Stimulated activated CD4-positive, alpha-beta T cell treated with anti-CD3 and anti-CD28 coated beads, Interleukin-1b, Interleukin-23, amount 100 ng/mL, for 24 hours (primary cell): Measurements from ENCODE around the gene GBGT1.

Source experiments
- DNase-seq, 4 experiments: peaks; one replicate each; pipeline ENCODE4 v3.0.0-alpha.2; 2020; ENCODE audit warnings: low read depth in 4 of 4, low spot score in 1 of 4

GBGT1 gene

GRCh38 chr9:133166392-133166791, 2.7 kb upstream of the GBGT1 start:
- DNase-seq: no peak

DNA sequence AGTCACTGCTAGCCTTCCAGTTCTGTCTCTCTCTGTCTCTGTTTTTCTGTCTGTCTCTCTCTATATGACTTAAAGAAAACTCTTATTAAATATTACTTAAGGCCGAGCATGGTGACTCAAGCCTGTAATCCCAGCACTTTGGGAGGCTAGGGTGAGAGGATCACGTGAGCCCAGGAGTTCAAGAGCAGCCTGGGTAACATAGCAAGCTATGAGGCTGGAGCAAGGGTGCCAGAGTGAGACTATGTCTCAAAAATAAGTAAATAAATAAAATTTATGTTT, 1.7 kb upstream of the GBGT1 start:
- DNase-seq: no peak

GRCh38 chr9:133164191-133164590, 477 bp upstream of the GBGT1 start:
- no peak for DNase-seq

DNA sequence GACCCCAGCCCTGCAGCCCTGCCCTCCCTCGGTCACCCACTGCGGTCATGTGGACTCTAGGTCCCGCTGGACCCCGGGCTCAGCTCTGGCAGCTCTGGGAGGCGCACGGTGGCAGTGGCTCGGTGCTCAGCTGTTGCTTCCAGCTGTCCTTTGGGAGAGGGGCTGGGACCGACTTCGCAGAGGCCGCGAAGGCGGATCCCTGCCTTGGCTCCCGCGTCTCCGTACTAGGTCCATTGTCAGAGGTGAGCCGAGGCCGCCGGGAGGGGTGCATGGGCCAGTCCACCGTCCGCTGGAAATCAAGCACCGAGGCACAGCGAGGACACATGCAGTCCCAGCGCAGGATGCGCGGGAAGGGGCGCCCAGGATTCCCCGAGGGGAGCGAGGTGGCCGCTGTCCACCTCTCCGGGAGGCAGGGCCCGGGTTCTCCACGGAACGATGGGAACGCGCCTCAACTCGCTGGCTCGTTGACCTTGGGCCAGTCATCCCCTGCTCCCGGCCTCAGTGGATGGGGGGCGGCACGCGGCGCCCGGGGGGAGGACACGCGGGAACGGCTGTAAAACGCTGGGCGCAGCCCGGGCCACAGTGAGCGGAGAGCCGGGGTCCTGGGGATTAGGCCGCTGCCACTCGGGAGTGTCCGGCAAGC, 732 bp downstream of the GBGT1 start:
- DNase-seq: no peak

GRCh38 chr9:133161547-133161950, 2.2 kb downstream of the GBGT1 start:
- no peak for DNase-seq

DNA sequence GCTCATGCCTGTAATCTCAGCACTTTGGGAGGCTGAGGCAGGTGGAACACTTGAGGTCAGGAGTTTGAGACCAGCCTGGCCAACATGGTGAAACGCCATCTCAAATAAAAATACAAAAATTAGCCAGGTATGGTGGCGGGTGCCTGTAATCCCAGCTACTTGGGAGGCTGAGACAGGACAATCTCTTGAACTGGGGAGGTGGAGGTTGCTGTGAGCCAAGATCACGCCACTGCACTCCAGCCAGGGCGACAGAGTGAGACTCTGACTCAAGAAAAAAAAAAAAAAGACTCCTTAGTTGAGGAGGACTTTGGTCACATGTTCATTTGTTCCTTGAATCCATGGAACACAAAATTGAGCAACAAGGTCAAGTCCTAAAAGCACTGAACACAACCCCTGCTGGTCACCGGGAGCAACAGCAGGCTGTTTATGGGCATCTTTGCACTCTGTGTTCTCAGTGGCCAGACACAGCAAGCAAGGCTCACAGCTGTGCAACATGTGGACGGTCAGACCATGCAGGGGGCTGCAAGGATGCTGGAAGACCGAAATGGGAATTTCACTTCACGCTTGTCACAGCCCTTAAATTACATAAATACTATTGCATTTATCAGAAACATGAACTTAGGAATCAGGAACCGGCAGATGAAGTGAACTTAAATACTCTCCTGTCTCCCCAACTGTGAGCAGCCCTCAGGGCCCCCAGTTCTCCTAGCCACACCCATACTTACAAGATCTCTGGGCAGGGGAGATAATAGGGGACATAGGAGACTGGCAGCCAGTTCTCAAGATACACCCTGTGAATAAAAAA, 2.8 kb downstream of the GBGT1 start:
- DNase-seq: no peak

DNA sequence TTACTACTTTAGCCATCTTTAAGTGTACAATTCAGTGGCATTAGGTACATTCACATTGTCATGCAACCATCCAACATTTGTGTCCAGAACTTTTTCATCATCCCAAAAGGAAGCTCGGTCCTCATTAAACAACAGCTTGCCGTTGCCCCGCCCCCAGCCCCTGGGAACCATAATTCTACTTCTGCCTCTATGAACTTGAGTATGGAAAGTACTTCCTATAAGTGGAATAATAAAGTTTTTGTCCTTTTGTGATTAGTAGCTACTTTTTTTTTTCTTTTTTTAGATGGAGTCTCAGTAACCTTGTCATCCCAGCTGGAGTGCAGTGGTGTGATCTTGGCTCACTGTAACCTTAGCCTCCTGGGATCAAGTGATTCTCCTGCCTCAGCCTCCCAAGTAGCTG, 5.0 kb downstream of the GBGT1 start:
- no peak for DNase-seq

DNA sequence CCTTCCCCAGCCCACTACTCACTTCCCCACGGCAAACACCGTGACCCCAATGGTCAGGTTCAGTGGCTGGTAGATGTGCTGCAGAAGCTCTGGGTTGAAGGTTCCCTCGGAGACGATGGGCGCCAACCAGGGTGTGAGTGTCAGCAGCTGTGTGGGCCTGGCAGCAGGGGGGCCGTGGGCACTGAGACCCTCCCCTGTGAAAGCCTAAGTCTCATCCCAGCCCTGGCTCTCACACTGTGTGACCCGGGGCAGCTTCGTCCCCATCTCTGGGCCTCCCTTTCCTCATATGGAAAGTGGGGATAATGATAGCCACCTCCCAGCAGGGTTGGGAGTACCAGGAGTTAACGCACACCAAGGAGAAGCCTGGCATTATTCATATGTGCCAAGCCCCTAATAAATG, 8.6 kb downstream of the GBGT1 start:
- DNase-seq: no peak

- DNase-seq: no peak
Observed at GRCh38 chr9:133154097-133154989, 9.4 kb downstream of the GBGT1 start.

DNA sequence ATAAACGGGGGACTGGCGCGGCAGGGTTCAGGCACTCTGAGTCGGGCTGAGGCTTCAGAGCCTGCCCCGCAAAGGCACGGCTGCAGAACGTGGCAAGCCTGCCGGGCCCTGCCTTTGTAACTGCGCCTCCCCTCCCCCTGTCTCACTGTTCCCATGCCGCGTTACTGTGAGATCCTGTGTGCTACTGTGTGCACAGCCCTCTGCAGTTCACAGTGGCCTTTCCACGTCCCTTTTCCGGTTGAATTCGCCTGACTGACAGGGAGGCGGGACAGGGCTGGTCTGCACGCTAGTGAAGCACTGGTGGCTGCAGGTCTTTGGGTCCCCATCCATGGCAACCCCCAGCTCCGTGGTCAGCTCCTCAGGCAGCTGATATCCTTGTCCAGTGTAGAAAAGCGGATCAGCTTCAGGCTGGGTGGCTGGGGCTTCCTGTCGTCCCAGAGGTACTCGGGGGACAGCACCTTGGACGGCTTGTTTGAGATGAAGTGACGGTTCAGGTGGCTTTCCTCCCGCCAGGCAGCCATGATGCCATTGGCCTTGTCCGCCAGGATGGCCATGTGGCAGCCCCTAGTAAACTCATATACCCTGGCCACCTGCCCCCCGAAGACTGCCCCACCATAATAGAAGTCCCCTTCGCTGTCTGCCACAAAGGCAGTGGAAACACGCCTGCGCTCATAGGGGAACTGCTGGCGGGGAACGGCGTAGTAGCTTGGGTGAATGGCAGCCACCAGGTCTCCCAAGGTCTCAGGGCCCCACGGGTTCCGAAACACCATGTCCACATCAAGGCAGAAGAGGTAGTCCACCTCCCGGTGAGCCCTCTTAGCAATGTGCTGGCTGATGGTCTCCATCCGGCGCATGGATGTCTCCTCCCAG, 10.3 kb downstream of the GBGT1 start:
- DNase-seq: no peak

GRCh38 chr9:133151601-133152525, 11.9 kb downstream of the GBGT1 start:
- no peak for DNase-seq

DNA sequence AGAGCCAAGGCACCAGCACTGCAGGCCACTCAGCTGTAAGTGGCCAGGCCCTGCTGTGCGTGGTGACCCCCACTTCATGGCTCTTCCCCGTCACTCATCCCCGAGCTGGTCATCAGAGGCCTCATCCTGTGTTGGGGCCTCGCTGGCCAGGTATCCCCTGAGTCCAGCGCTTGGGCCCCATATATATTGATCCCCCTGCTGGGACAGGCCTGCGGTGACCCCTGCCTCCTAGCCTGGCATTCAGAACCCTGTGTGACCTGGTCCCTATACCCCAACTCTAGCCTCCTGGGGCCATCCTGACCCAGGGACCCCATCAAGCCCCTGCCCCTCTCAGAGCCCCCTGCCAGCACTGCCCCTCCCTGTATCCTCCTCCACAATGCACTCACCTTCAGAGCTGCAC, 12.7 kb downstream of the GBGT1 start:
- no peak for DNase-seq

- DNase-seq: peak in 3 of 4 experiments; percentile 58 to 79 (median 68)
Observed at GRCh38 chr9:133149130-133150015, 14.3 kb downstream of the GBGT1 start.

DNA sequence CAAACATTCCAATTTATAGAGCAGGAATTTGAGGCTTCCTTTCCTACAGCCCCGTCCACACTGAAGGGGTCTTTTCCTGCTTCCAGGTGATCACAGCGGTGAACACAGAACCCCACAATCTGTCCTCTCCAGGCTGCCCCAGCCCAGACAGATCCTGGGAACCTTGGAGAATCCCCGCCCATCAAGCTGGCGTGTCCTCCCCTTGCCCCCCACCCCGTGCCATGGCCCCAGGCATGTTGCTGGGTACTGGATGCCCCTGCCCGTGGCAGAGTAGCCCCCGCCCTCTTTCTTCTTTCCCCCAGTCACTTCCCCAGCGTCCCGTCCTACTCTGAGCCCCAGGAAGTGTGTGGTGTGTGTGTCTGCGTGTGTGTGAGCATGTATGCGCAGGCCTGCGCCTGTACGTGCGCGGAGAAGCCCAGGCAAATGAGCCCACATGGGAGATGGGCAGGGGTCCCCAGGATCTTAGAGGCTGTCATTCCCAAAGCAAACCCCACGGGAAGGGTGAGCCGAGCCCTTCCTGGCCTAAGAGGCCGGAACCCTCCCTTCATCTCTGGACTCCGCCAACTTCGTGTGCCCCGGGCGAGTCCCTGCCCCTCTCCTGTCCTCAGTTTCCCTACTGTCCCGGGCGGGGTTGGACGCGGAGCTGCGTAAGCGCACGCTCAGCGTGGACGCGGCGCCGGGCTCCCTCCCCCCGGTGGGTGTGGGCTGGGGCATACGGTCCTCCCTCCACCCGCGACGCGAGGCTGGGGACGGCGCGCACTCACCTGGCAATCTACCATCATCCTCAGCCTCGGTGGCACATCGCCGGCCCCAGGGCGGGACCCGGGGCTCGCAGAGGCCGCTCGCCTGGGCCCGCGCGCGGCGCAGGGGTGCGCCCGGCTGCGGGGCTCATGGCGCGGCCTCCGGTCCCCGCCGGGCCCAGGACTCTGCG, 15.2 kb downstream of the GBGT1 start:
- peak in 1 of 4 experiments; percentile 46 for DNase-seq

GRCh38 chr9:133147412-133148198, 16.1 kb downstream of the GBGT1 start:
- DNase-seq: peak in 3 of 4 experiments; percentile 71 to 74 (median 73)

- DNase-seq: no peak
Observed at GRCh38 chr9:133146746-133147411, 16.8 kb downstream of the GBGT1 start.
